Stimulated activated CD8-positive, alpha-beta memory T cell treated with anti-CD3 and anti-CD28 coated beads, Interleukin-4, amount 100 ng/mL, for 4 hours (primary cell): Measurements from ENCODE around the gene NR5A1.

Experiments used
- DNase-seq, 2 donors: peaks; one replicate each; pipeline ENCODE4 v3.0.0-alpha.2; 2020; ENCODE audit warnings: low read depth in 2 of 2, low spot score in 1 of 2

NR5A1 gene

DNA sequence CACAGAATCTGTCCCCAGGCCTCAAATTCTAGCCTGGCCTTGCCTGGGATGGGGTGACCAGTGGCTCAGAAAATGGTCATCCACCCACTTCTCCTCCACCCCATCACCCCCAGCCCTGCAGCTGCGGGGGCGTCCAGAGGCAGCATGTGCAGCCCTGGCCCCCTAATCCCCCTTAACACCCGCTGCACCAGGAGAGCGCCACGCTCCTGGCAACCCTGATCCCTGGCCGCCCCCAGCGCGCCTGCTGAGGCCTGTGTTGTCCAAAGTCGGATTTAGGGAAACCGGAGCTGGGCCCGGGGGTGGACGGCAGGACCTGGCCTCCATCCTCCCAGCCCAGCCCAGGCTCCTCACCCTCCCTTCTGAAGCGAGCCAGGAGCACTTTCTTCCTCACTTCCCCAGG is 22.0 kb downstream of the NR5A1 start:
- DNase-seq: no peak

DNA sequence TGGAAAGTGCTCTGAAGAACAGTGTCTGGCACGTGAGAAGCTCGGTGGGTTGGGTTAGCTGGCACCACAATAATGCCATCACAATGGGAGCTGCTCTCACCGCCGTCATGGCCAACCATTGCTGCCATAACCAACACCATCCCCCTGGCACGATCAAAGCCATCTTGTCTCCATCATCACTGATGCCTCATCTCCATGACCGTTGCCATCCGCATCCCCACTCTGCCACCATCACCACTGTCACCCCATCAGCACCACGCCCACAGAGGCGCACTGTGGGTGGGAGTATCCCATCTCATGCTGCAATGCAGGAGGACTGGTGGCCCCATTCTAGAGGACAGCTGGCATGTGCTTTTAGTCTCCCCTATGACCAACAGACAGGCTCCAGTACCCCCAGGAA is 23.7 kb downstream of the NR5A1 start:
- DNase-seq: no peak

DNA sequence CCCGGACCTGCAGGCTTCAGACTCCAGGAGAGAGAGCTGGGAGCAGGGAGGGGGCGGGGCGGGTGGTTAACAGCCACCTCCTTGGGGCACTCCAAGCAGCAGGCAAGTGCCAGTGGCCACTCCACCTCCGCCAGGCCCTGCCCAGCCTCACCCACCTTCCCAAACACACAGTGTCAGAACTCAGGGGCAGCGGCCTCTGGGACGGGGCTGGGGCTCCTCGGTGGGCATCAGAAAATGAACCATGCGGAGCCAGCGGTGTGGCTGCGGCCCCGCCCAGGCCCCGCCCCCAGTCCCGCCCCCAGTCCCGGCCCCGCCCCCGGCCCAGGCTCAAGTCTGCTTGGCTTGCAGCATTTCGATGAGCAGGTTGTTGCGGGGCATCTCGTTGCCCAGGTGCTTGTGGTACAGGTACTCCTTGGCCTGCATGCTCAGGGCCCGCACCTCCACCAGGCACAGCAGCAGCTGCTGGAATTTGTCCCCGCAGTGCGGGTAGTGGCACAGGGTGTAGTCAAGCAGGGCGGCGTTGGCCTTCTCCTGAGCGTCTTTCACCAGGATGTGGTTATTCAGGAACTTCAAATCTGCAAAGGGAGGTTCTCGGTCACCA is 24.7 kb downstream of the NR5A1 start:
- DNase-seq: no peak

DNA sequence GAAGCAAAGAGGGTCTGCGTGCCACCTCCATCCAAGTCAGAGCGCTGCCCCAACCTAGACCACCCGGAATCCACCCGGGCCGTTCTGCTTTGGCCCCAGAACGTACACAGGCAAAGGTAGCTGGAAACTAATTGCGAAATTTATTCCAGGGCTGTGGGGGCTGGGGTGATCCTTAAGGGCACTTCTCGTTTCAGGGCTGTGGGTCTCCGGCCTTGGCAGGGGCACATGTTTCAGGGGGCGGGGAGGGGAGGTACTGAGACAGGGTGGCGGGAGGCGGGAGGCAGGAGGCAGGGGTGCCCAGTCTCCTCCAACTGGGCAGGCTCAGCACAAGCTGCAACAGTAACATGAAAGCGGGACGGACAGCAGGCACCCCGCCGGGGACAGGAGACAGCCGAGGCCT is 26.1 kb downstream of the NR5A1 start:
- DNase-seq: no peak

DNA sequence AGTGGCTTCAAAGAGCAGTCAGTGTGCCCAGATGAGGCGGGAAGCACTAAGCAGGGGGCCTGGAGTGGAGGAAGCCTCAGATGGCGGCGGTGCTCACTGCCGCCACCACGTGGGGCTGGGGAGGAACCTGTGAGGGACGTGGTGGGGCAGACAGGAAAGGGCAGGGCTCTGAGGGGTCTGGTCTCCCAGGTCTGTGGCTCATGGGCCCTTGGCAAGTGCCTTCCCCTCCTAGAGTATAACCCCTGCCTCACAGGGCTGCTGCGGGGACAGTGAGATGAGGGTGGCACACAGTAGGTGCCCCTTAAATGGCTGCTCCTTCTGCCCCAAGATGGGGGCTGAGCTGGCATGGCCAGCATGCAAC is 26.6 kb downstream of the NR5A1 start:
- no peak for DNase-seq

DNA sequence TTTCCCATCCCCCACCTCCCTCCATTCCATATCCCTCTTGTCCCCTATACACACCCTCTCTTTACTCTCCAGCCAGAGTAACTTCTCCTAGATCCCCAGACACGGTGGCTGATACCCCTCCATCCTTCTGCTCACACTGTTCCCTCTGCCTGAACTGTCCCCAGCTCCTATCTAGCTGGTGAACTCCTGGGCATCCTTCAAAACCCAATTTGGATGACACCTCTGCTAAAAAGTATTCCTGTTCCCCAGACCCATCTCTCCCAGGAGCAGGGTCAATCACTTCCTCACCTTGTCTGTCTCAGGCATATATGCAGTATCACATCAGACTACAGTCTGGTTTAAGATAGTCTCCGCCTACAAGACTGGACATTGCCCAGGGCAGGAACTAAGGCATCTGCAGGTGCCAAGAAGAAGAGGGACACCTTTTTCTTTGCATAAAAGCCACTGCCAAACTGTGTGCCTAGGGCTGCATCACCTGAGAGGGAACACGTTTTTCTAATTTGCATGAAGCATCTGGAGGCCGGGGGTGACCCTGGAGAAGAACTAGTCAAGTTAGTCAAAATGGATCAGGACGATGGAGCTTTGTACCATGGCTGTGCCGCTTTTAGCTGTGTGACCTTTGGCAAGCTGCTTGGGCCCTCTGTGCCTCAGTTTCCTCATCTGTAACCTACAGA is 27.1 kb downstream of the NR5A1 start:
- DNase-seq: no peak

DNA sequence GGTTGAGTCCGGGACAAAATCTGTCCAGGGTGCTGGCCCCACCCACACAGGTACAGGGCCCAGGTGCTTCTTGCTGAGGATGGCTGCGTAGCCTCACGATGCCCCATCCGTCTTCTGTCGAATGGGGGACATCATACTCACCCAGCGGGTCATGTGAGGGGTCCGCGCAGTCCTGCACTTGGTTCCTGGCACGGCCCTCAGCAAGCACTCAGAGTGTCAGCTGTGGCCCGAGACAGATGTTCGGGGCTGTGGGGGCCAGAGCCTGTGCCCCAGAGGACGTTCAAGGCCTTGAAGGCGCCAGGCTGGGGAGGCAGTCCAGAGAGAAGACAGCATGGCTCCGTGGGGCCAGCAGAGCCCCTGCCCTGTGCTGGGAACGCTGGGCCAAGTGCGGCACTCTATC is 27.8 kb downstream of the NR5A1 start:
- no peak for DNase-seq

DNA sequence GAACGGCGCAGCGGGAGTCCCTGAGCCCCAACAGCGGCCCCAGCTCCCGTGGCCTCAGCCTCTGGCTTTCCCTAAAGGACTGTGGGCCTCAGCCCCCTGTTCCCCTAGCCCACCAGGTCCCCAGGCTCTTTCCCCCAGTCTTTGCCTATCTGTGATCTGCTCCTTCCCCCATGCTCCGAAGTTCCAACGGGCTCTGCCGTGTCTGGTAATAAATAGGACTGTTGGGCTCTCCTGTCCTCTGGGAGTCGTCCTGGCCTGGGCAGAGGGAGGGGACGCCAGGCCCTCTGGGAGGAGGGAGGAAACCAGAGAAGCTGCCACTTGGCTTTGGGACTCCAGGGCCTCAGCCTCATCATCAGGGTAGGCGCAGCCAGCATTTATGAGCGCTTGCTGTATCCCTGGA is 28.8 kb downstream of the NR5A1 start:
- no peak for DNase-seq

DNA sequence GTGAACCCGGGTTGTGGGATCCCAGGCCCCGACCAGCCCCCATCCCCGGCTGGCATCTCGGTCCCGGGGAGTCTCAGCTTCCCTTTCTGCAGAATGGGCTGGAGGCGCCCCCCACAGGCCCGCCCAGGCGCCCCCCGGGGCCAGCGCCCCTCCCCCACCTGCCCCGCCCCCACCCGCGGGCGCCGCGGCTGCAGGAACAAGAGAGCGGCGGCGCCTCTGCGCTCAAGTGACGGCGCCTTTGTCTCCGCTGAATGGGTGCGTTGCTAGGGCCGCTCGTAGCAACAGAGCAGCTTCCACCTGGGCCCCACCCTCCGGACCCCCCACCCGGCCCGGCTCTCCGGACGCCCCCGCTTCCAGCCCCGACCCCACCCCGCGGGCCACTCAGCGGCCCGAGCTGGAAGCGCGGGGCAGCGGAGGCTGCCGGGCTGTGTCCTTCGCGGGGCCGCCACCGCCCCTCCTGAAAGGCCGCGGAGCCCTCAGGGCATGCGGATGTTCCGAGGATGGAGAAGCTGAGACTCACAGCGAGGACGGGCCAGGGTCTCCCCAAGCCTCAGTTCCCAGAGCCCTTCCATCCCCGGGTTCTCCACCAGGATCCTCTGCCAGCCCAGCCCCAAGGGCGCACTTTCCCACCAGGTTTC is 29.4 kb downstream of the NR5A1 start:
- DNase-seq: no peak

DNA sequence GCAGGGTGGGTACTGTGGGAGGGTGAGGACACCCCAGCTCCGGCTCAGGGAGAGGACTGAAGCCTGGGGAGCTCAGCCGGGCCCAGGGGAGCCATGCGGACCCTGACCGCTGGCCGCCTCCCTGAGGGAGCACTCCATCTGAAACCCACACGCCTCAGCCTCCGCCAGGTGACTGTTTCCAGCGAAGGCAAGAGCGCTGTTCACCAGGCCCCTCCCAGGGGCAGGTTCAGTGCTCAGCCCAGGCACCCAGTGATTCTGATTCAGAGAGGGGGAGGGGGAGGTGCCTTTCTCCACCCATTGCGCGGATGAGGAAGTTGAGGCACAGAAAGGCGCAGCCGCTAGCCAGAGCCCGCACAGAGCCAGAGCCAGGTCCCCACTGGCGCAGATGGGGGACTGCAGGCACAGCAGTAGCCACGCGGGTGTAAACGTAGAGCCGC is 30.0 kb downstream of the NR5A1 start:
- DNase-seq: no peak

DNA sequence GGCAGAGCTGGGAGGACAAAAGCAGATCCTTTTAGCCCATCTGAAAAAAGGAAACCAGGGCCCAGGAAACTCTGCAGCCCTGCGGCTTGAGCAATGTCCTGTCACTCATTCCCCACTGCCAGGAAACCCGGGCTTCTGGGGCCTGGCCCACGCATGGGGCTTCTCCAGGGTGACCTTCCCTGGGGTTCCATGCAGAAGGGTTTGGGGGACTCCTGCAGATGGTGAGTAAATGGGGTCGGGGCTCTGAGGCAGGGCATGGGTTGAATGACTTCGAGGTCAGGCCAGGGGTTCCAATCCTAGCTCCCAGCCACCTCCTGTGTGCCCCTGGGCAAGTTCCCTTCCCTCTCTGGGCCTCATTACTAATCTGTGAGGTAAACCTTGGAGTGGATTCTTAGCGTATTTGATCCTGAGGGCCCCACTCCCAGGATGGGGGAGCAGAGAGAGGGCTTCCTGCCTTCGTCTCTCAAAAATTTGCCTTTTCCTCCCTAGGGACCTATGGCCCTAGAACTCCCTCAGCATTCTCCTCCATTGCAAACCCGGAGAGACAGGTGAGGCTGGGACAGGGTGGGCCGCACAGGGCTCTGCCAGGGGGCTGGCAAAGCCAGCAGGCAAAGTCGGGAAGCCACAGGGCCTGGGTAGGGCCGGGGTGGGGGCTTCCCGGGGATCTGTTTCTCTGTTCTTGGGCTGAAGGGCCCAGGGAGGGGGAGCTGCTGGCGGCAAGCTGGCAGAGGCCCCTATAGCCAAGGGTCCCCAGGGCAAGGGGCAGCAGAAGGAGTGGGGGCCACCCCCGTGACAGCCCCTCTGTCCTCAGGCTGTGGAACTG is 31.1 kb downstream of the NR5A1 start:
- no peak for DNase-seq

DNA sequence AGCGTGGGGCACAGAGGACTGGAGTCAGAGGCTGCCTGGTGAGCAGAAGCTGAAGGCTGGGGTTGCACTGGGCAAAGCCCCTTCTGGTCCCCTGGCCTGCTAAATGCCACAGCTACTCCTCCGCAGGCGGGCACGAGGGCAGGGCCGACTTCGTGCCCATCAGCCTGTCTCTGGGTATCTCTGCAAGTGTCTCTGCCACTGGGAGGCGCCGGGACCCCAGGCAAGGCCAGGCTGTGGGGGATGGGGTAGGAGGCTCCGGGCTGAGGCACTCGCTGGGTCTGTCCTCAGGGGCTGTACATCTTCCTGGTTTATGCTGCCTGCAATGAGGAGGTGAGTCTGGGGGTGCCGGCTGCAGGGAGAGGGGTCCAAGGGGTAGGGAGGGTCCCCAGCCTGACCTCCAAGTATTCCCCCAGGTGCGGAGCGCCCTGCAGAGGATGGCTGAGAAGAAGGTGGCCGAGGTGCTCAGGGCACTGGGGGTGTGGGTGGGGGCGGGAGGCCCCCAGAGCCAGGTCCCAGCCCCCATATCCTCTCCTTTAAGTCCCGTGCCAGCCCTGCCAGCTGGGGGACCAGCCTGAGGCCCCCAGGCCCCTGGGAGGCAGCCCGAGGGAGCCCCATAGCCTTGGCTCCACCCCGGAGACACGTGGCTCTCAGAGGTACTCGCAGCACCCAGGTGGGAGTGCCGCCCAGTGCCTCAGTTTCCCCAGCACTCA is 31.9 kb downstream of the NR5A1 start:
- no peak for DNase-seq

DNA sequence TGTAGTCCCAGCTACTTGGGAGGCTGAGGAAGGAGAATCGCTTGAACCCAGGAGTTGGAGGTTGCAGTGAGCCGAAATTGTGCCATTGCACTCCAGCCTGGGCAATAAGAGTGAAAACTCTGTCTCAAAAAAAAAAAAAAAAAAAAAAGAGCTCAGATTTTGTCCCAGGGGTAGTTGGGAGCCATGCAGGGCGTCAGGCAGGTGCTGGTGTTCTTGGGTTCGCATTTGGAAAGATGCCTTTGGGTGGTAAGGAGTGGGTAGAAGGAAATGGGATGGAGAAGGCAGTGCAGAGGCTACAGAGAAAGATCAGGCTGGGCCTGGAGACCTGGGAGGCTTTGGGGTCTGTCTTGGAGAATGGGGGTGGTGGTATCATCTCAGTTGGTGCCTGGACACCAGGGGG is 33.0 kb downstream of the NR5A1 start:
- DNase-seq: no peak

DNA sequence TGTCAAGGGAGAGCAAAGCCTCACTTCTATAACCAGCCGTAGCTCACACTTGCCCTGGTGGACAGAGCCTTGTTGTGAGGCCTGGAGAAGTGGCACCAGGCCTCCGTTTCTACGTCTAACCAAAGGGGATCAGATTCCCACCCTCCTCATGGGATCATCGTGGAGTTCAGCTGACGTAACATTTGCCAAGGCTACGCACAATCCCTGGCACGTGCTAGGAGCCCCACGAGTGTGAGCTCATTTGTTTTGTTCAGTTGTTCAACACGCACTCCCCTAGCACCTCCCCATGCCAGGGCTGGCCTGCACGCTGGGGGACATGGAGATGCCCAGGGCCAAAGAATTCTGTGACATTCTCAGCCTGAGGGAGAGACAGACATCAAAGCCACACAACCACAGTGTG is 33.9 kb downstream of the NR5A1 start:
- DNase-seq: no peak

DNA sequence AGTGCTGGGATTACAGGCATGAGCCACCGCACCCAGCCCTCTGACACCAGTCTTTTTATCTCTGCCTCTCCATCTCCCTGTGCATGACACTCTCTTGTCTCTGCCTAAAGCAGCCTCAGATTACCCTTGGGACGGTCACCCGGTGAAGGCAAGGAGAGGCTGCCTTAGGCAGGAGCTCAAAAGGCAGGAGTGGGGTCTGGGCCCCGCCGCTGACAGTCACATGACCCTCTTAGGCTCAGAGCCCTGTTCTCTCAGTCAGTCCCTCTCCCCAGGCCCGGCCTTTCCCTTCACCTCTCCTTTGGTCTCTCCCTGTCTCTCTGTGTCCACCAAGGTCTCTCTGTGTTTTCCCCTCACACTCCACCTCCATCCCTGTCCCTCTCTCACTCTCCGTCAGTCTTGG is 34.4 kb downstream of the NR5A1 start:
- no peak for DNase-seq

DNA sequence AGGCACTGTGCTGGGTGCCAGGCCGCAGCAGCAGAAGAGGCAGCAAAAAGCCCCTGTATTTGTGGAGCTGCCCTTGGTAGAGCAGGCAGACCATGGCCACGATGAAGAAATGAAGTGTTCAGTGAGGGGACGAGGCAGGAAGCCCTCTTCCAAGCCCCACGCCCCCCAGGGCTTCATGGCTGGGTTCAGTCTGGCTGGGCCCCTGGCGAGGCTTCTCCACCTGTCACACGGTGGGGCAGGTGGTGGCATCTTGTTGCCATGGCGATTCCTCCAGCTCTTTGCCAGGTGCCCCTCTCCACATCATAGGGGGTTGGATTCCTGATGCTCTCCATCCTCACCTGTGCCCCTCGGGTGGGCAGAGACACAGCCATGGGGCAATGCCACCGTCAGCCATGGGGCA is 35.4 kb downstream of the NR5A1 start:
- DNase-seq: no peak

DNA sequence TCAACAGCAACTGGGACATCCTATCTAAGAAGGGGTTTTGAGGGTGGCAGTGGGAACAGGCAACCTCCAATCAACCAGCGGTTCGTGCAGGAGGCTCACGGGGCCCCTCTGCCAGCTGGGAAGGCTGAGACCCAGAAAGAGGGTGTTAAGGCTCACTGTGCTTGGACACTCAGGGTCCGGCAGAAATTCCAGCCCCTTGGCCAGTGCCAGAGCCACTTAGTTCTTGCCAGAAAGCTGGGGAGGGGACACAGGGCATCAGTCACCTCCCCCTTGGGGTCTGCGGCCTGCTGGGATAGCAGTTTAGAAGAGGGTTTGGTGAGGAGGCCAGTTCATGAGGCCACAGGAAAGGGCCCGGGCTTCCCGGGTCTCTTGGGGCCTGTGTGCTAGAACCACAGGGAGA is 36.5 kb downstream of the NR5A1 start:
- DNase-seq: no peak

DNA sequence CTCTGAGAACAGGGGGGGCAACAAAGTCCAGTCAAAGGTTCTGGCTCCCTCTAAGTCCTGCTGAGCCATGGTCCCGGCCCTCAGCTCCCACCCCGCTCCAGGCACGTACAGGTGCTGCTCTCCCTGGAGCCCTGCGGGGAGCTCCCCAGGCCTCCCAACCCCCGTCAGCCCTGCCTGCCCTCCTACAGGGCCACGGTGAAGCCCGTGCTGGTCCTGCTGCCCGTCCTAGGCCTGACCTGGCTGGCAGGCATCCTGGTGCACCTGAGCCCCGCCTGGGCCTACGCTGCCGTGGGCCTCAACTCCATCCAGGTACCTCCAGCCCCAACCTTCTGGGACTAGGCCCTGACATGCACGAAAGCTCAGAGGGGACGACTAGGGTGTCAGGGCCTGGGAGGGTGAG is 36.9 kb downstream of the NR5A1 start:
- no peak for DNase-seq

DNA sequence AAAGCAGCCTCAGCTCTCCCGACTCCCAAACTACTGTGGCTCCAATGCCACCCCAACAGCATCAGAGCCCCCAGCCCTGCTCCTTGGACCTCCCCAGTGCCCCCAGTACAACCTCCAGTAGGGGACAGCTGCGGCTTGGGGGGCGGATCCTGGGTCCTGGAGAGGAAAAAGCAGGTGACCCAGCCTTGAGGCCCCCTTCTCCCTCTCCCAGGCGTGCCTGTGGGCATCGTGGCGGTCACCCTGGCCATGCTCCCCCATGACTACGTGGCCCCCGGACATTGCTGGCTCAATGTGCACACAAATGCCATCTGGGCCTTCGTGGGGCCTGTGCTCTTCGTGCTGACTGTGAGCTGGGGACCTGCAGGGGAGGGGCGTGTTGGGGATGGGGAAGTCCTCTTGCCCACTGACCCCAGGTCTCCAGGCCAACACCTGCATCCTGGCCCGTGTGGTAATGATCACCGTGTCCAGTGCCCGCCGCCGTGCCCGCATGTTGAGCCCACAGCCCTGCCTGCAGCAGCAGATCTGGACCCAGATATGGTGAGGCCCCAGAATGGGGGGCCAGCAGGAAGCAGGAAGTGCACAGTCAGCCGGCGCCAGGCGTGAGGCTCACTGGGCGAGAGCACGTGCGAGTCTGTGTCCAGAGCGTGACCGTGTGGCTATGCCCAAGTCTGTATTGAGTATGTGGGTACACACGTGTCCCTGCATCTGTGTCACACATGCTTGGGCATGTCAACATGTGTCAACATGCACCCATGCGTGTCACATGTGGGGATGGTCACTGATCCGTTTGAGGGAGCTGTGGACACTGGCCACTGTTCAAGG is 38.0 kb downstream of the NR5A1 start:
- no peak for DNase-seq

DNA sequence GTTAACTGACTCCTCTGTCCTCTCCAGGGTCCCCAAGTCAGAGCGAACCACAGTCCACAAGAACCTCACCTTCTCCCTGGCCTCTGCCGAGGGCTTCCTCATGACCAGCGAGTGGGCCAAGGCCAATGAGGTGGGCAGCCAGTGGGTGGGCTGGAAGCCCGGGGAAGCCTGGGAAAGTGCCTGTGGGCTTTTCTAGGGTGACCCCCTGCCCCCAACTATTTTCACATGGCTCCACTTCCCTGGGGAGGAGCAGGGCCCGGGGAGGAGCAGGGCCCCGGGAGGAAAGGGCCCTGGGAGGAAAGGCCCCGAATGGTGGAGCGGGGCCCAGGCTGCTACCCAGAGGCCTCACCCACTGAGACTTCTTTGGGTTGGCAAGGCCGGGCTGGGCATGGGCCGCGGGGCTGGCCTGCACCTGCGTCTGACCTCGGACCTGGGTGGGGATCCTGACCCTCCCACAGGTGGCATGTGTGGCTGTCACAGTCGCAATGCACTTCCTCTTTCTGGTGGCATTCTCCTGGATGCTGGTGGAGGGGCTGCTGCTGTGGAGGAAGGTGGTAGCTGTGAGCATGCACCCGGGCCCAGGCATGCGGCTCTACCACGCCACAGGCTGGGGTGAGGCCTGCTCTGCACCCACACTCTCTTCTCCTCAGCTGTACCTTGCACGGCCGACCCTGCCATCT is 39.0 kb downstream of the NR5A1 start:
- DNase-seq: no peak
